CD14-positive monocyte (primary cell): ENCODE results near the gene TNFSF13B. TPM values are rescaled to one million over a fixed set of nuclear protein-coding genes. Genes with fewer than 3 reads are reported as not detected.

Experiments used
- DNase-seq, 3 donors: peaks; one replicate each; pipeline ENCODE4 v3.0.0-alpha.2; 2011 to 2022
- H2AFZ ChIP-seq: 2 replicates; pipeline ENCODE4 v1.6.0; 2012; ENCODE audit warnings: mild to moderate bottlenecking, low read depth, low read length, inconsistent platforms; ENCODE audit not compliant: insufficient read depth, poor library complexity, severe bottlenecking
- H3K27ac ChIP-seq, 2 donors: 1 replicate in 1 of 2; 2 replicates in 1 of 2; pipeline ENCODE4 v1.5.1; 2012 to 2013; ENCODE audit warnings: low read length in 2 of 2, control low read depth in 1 of 2, inconsistent platforms in 1 of 2, low read depth in 1 of 2, mild to moderate bottlenecking in 1 of 2
- H3K27me3 ChIP-seq, 2 donors: one replicate each; pipeline versions ENCODE4 v1.6.0 to v1.6.1; 2011 to 2013; ENCODE audit warnings: low read length in 2 of 2; ENCODE audit not compliant: control insufficient read depth in 2 of 2, insufficient read depth in 2 of 2
- H3K36me3 ChIP-seq, 2 donors: replicated peaks in 1 of 2; 1 replicate in 1 of 2; 2 replicates in 1 of 2; pipeline versions ENCODE4 v1.5.1 to v1.6.1; 2012 to 2013; ENCODE audit warnings: low read length in 2 of 2, control low read depth in 1 of 2, inconsistent platforms in 1 of 2, mild to moderate bottlenecking in 1 of 2; ENCODE audit not compliant: insufficient read depth in 2 of 2, control insufficient read depth in 1 of 2
- H3K4me1 ChIP-seq, 2 donors: 1 replicate in 1 of 2; 2 replicates in 1 of 2; pipeline versions ENCODE4 v1.5.1 to v1.6.1; 2012 to 2013; ENCODE audit warnings: low read length in 2 of 2, control low read depth in 1 of 2, inconsistent platforms in 1 of 2, mild to moderate bottlenecking in 1 of 2, moderate library complexity in 1 of 2; ENCODE audit not compliant: insufficient read depth in 2 of 2, control insufficient read depth in 1 of 2
- H3K4me2 ChIP-seq: replicated peaks from 2 replicates; pipeline ENCODE3; 2012; ENCODE audit warnings: low read length, moderate library complexity, mild to moderate bottlenecking; ENCODE audit not compliant: poor library complexity, severe bottlenecking; ENCODE audit errors: extremely low read depth
- H3K4me3 ChIP-seq, 3 experiments: fragments of 200-600 bp in 1 of 3; sonication (generic) in 1 of 3; replicated peaks in 1 of 3; 1 replicate in 2 of 3; 2 replicates in 1 of 3; pipeline ENCODE4 v1.5.1; 2011 to 2013; ENCODE audit warnings: low read length in 3 of 3, mild to moderate bottlenecking in 3 of 3, control low read depth in 2 of 3, low read depth in 2 of 3, inconsistent platforms in 1 of 3, moderate library complexity in 1 of 3
- H3K79me2 ChIP-seq: 2 replicates; pipeline ENCODE4 v1.6.0; 2012; ENCODE audit warnings: mild to moderate bottlenecking, control low read depth, inconsistent platforms, low read length, moderate library complexity; ENCODE audit not compliant: insufficient read depth
- H3K9ac ChIP-seq: 2 replicates; pipeline ENCODE4 v1.6.0; 2017; ENCODE audit warnings: low read length, mild to moderate bottlenecking; ENCODE audit not compliant: insufficient read depth, poor library complexity, severe bottlenecking
- H3K9me3 ChIP-seq, 2 donors: replicated peaks in 1 of 2; 1 replicate in 1 of 2; 2 replicates in 1 of 2; pipeline versions ENCODE4 v1.5.1 to v1.6.1; 2012 to 2013; ENCODE audit warnings: low read length in 2 of 2, control low read depth in 1 of 2; ENCODE audit not compliant: control insufficient read depth in 1 of 2, insufficient read depth in 1 of 2
- H4K20me1 ChIP-seq: 2 replicates; pipeline ENCODE4 v1.6.0; 2012; ENCODE audit warnings: mild to moderate bottlenecking, low read length, control low read depth, moderate library complexity; ENCODE audit not compliant: insufficient read depth
- H3K27ac Mint-ChIP-seq, 7 donors: one replicate each; pipeline ENCODE4 v1.8.0; 2020; ENCODE audit warnings: mild to moderate bottlenecking in 7 of 7, mixed read lengths in 7 of 7, moderate library complexity in 6 of 7, inconsistent platforms in 2 of 7
- H3K27me3 Mint-ChIP-seq, 3 donors: one replicate each; pipeline ENCODE4 v1.8.0; 2021 to 2022; ENCODE audit warnings: low read depth in 3 of 3, mild to moderate bottlenecking in 3 of 3, mixed read lengths in 3 of 3, moderate library complexity in 3 of 3, inconsistent platforms in 1 of 3
- H3K36me3 Mint-ChIP-seq, 2 donors: one replicate each; pipeline ENCODE4 v1.8.0; 2020; ENCODE audit warnings: mixed read lengths in 2 of 2, inconsistent platforms in 1 of 2, mild to moderate bottlenecking in 1 of 2
- H3K4me1 Mint-ChIP-seq: one replicate; pipeline ENCODE4 v1.8.0; 2020; ENCODE audit warnings: mild to moderate bottlenecking, mixed read lengths
- H3K4me3 Mint-ChIP-seq, 2 donors: one replicate each; pipeline ENCODE4 v1.8.0; 2020; ENCODE audit warnings: mild to moderate bottlenecking in 2 of 2, mixed read lengths in 2 of 2, moderate library complexity in 1 of 2
- H3K9me3 Mint-ChIP-seq, 7 donors: one replicate each; pipeline ENCODE4 v1.8.0; 2020 to 2022; ENCODE audit warnings: mixed read lengths in 7 of 7, mild to moderate bottlenecking in 6 of 7, moderate library complexity in 6 of 7, inconsistent platforms in 2 of 7
- WGBS: methylation state at CpG from one replicate; pipeline ENCODE4 v1.1.5; 2013; ENCODE audit warnings: missing lambda C conversion rate; ENCODE audit not compliant: insufficient coverage; 5-methylcytosine and 5-hydroxymethylcytosine counted together
- intact Hi-C, 2 donors: fragments of 100-400 bp; cut with micrococcal nuclease; formaldehyde crosslinking; loops; one replicate each; pipeline versions ENCODE4 v1.15.0 to v1.15.1; 2023
- polyA plus RNA-seq, 3 donors: library from polyadenylated mRNA; depleted of rRNA in 1 of 3; unstranded in 2 of 3; stranded (reverse) in 1 of 3; fragments of 300-500 nt in 2 of 3; fragments of >200 nt in 1 of 3; fragmentation: Illumina TruSeq in 2 of 3; gene quantifications; 1 replicate in 2 of 3; 2 replicates in 1 of 3; pipeline ENCODE4 v1.2.3, GENCODE V29; 2012 to 2021
- TF ChIP-seq, protein P1 (sequence below): fragments of 200-600 bp; IDR thresholded peaks from one replicate; pipeline ENCODE4 v1.8.0; 2022; ENCODE audit warnings: antibody characterized with exemption, mild to moderate bottlenecking

The TNFSF13B gene
- polyA plus RNA-seq, 3 donors = 117 to 587 (median 558) TPM

GRCh38 chr13:108315991-108316390 is 46.5 kb downstream of the TNFSF13B start:
- Mint-ChIP-seq H3K27ac (peak overlapping the region in 2 of 7 donors; percentile 3 to 32), H3K36me3 (peaks cover 0 to 4% of the 10 kb centered on the region in 2 donors), H3K27me3 (peaks cover 0 to 3% (median 2%) of the 10 kb centered on the region in 3 donors), H3K9me3 (peaks cover 8 to 25% (median 15%) of the 10 kb centered on the region in 7 donors), H3K4me3 (peak overlapping the region in 1 of 2 donors; percentile 17), H3K4me1 (peaks cover 11% of the 10 kb centered on the region)
- no peaks in the 10 kb centered on the region for H4K20me1 ChIP-seq
- H3K9me3 ChIP-seq = no peaks in the 10 kb centered on the region
- no peaks in the 10 kb centered on the region for H3K79me2 ChIP-seq
- no peaks in the 10 kb centered on the region for H3K27me3 ChIP-seq
- no peak overlapping the region for H2AFZ ChIP-seq
- TF ChIP-seq, protein P1, sequence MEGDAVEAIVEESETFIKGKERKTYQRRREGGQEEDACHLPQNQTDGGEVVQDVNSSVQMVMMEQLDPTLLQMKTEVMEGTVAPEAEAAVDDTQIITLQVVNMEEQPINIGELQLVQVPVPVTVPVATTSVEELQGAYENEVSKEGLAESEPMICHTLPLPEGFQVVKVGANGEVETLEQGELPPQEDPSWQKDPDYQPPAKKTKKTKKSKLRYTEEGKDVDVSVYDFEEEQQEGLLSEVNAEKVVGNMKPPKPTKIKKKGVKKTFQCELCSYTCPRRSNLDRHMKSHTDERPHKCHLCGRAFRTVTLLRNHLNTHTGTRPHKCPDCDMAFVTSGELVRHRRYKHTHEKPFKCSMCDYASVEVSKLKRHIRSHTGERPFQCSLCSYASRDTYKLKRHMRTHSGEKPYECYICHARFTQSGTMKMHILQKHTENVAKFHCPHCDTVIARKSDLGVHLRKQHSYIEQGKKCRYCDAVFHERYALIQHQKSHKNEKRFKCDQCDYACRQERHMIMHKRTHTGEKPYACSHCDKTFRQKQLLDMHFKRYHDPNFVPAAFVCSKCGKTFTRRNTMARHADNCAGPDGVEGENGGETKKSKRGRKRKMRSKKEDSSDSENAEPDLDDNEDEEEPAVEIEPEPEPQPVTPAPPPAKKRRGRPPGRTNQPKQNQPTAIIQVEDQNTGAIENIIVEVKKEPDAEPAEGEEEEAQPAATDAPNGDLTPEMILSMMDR = no peak
- H3K4me2 ChIP-seq = no peak overlapping the region
- intact Hi-C loops = no loop called here
- no peak overlapping the region for H3K27ac ChIP-seq
- WGBS = 100% methylated on average over 1 of the region's 3 CpGs
- no peak overlapping the region for H3K4me3 ChIP-seq
- peaks cover 0 to 8% of the 10 kb centered on the region in 2 donors for H3K4me1 ChIP-seq
- no peak overlapping the region for H3K9ac ChIP-seq
- H3K36me3 ChIP-seq = no peaks in the 10 kb centered on the region
- no peak for DNase-seq

GRCh38 chr13:108316413-108316812 is 46.9 kb downstream of the TNFSF13B start:
- TF ChIP-seq, protein P1 = no peak
- Histone ChIP-seq H3K27me3 (no peaks in the 10 kb centered on the region), H3K4me1 (peaks cover 0 to 8% of the 10 kb centered on the region in 2 donors), H3K79me2 (no peaks in the 10 kb centered on the region), H3K9me3 (no peaks in the 10 kb centered on the region), H3K9ac (no peak overlapping the region), H3K4me3 (no peak overlapping the region), H3K27ac (no peak overlapping the region), H3K4me2 (no peak overlapping the region), H4K20me1 (no peaks in the 10 kb centered on the region), H3K36me3 (no peaks in the 10 kb centered on the region), H2AFZ (no peak overlapping the region)
- intact Hi-C loops = no loop called here
- Mint-ChIP-seq H3K4me1 (peaks cover 11% of the 10 kb centered on the region), H3K9me3 (peaks cover 8 to 24% (median 15%) of the 10 kb centered on the region in 7 donors), H3K4me3 (no peak overlapping the region), H3K27ac (no peak overlapping the region), H3K36me3 (peaks cover 0 to 4% of the 10 kb centered on the region in 2 donors), H3K27me3 (peaks cover 0 to 3% (median 2%) of the 10 kb centered on the region in 3 donors)
- 100% methylated on average over 1 of the region's 4 CpGs for WGBS
- DNase-seq = no peak
